ENCODE data around the gene KNCN. TPM values are rescaled to one million over a fixed set of nuclear protein-coding genes. Genes with fewer than 3 reads are reported as not detected.
A peak's percentile ranks its signal among the peaks of the same experiment; 100 is the strongest.

The KNCN gene
- polyA plus RNA-seq, 3 donors, result not detected

GRCh38 chr1:46529031-46529630 lies 22.3 kb downstream of the KNCN start:
- Mint-ChIP-seq H3K4me3 (peak overlapping the region in 1 of 2 donors; percentile 66), H3K9me3 (peaks cover 0 to 6% (median 1%) of the 10 kb centered on the region in 7 donors), H3K27me3 (ENCODE audit: low read depth in 3 of 3) (peaks cover 40 to 80% (median 48%) of the 10 kb centered on the region in 3 donors), H3K4me1 (peaks cover 5% of the 10 kb centered on the region), H3K36me3 (peaks cover 0 to 4% of the 10 kb centered on the region in 2 donors), H3K27ac (no peak overlapping the region)
- Histone ChIP-seq H3K36me3 (replicated peaks in 1 of 2; ENCODE audit: control insufficient read depth in 1 of 2, insufficient read depth in 2 of 2, low read length in 2 of 2) (no peaks in the 10 kb centered on the region), H3K4me3 (replicated peaks in 1 of 3; ENCODE audit: low read depth in 2 of 3, low read length in 3 of 3) (no peak overlapping the region), H3K4me1 (ENCODE audit: control insufficient read depth in 1 of 2, insufficient read depth in 2 of 2, low read length in 2 of 2) (peaks cover 3 to 6% of the 10 kb centered on the region in 2 donors), H3K27me3 (ENCODE audit: control insufficient read depth in 2 of 2, insufficient read depth in 2 of 2, low read length in 2 of 2) (peaks cover 10 to 51% of the 10 kb centered on the region in 2 donors), H3K9me3 (replicated peaks in 1 of 2; ENCODE audit: control insufficient read depth in 1 of 2, insufficient read depth in 1 of 2, low read length in 2 of 2) (no peaks in the 10 kb centered on the region), H3K79me2 (ENCODE audit: insufficient read depth, low read length) (no peaks in the 10 kb centered on the region), H3K27ac (ENCODE audit: low read depth in 1 of 2, low read length in 2 of 2) (no peak overlapping the region), H3K4me2 (replicated peaks; ENCODE audit: extremely low read depth, low read length, poor library complexity, severe bottlenecking) (no peak overlapping the region), H4K20me1 (ENCODE audit: insufficient read depth, low read length) (no peaks in the 10 kb centered on the region), H2AFZ (ENCODE audit: insufficient read depth, low read depth, low read length, poor library complexity, severe bottlenecking) (no peak overlapping the region), H3K9ac (ENCODE audit: insufficient read depth, low read length, poor library complexity, severe bottlenecking) (no peak overlapping the region)
- DNase-seq, result no peak
- no peak for TF ChIP-seq CTCF (IDR thresholded peaks at IDR 0.05)
- WGBS (ENCODE audit: insufficient coverage), result 72% methylated on average over 4 of the region's 4 CpGs
- intact Hi-C loops (cut with micrococcal nuclease), result loop anchor here (2.0 to 10.0 kb wide), 4 partner anchors 84 to 197 kb away; no protein-coding TSS in a partner anchor

- Histone ChIP-seq H3K27me3 (ENCODE audit: control insufficient read depth in 2 of 2, insufficient read depth in 2 of 2, low read length in 2 of 2) (peaks cover 3 to 44% of the 10 kb centered on the region in 2 donors), H3K36me3 (replicated peaks in 1 of 2; ENCODE audit: control insufficient read depth in 1 of 2, insufficient read depth in 2 of 2, low read length in 2 of 2) (no peaks in the 10 kb centered on the region), H3K4me1 (ENCODE audit: control insufficient read depth in 1 of 2, insufficient read depth in 2 of 2, low read length in 2 of 2) (peaks cover 1 to 3% of the 10 kb centered on the region in 2 donors), H3K4me3 (replicated peaks in 1 of 3; ENCODE audit: low read depth in 2 of 3, low read length in 3 of 3) (no peak overlapping the region), H3K9ac (ENCODE audit: insufficient read depth, low read length, poor library complexity, severe bottlenecking) (no peak overlapping the region), H3K79me2 (ENCODE audit: insufficient read depth, low read length) (no peaks in the 10 kb centered on the region), H3K9me3 (replicated peaks in 1 of 2; ENCODE audit: control insufficient read depth in 1 of 2, insufficient read depth in 1 of 2, low read length in 2 of 2) (no peaks in the 10 kb centered on the region), H4K20me1 (ENCODE audit: insufficient read depth, low read length) (no peaks in the 10 kb centered on the region), H2AFZ (ENCODE audit: insufficient read depth, low read depth, low read length, poor library complexity, severe bottlenecking) (no peak overlapping the region), H3K4me2 (replicated peaks; ENCODE audit: extremely low read depth, low read length, poor library complexity, severe bottlenecking) (no peak overlapping the region), H3K27ac (ENCODE audit: low read depth in 1 of 2, low read length in 2 of 2) (no peak overlapping the region)
- Mint-ChIP-seq H3K27me3 (ENCODE audit: low read depth in 3 of 3) (peaks cover 36 to 76% (median 41%) of the 10 kb centered on the region in 3 donors), H3K9me3 (peaks cover 0 to 4% (median 0%) of the 10 kb centered on the region in 7 donors), H3K4me3 (peak overlapping the region in 1 of 2 donors; percentile 66), H3K27ac (no peak overlapping the region), H3K4me1 (no peaks in the 10 kb centered on the region), H3K36me3 (no peaks in the 10 kb centered on the region)
- intact Hi-C loops (cut with micrococcal nuclease), result loop anchor here (2.0 to 10.0 kb wide), 4 partner anchors 84 to 196 kb away; no protein-coding TSS in a partner anchor
- no peak for DNase-seq
- WGBS (ENCODE audit: insufficient coverage), result 46% methylated on average over 8 of the region's 11 CpGs
- TF ChIP-seq CTCF (IDR thresholded peaks at IDR 0.05), result peak; percentile 47
These were observed 23.0 kb downstream of the KNCN start for GRCh38 chr1:46528297-46528955.
